NB4 (cell line): ENCODE results near the gene RAP1GAP.
"Not testable (repeated sequence)": the region's sequence is repeated elsewhere in the genome, so short reads cannot be mapped to it uniquely, and the experiment has no call there.

Experiments
- DNase-seq: peaks from one replicate; pipeline ENCODE4 v3.0.0; 2010; ENCODE audit warnings: low read depth
- H3K4me3 ChIP-seq: one replicate; pipeline ENCODE4 v1.5.1; 2011; ENCODE audit warnings: mild to moderate bottlenecking, low read depth, low read length, moderate library complexity
- MAX ChIP-seq: IDR thresholded peaks from 2 replicates; pipeline ENCODE4 v1.6.1; 2011; ENCODE audit warnings: low read depth, low read length
- MYC ChIP-seq: IDR thresholded peaks from 2 replicates; pipeline ENCODE4 v1.6.1; 2011; ENCODE audit warnings: low read depth, low read length
- POLR2A ChIP-seq: IDR thresholded peaks from 2 replicates; pipeline ENCODE4 v1.6.1; 2011; ENCODE audit warnings: mild to moderate bottlenecking; ENCODE audit not compliant: insufficient read length; ENCODE audit errors: extremely low read depth
- TF ChIP-seq, protein P1 (sequence below): IDR thresholded peaks from one replicate; pipeline ENCODE4 v1.5.1; 2012; ENCODE audit warnings: low read depth, low read length

RAP1GAP gene

DNA sequence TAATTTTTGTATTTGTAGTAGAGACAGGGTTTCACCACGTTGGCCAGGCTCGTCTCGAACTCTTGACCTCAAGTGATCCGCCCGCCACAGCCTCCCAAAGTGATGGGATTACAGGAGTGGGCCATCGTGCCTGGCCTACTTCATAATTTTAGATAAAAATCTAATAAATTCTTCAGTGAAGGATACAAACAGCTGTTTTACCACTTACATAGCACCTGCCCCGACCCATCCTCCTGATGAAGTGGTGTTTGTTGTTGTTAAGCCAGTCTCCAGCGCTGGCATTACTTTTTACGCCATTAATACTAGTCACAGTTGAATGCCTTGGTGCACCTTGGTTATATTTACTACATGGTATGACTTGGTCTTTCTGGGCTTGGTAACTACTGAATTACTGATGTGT is 12.3 kb upstream of the RAP1GAP start:
- TF ChIP-seq MYC: no peak
- no peak for TF ChIP-seq MAX
- no peak for TF ChIP-seq POLR2A
- TF ChIP-seq, protein P1, sequence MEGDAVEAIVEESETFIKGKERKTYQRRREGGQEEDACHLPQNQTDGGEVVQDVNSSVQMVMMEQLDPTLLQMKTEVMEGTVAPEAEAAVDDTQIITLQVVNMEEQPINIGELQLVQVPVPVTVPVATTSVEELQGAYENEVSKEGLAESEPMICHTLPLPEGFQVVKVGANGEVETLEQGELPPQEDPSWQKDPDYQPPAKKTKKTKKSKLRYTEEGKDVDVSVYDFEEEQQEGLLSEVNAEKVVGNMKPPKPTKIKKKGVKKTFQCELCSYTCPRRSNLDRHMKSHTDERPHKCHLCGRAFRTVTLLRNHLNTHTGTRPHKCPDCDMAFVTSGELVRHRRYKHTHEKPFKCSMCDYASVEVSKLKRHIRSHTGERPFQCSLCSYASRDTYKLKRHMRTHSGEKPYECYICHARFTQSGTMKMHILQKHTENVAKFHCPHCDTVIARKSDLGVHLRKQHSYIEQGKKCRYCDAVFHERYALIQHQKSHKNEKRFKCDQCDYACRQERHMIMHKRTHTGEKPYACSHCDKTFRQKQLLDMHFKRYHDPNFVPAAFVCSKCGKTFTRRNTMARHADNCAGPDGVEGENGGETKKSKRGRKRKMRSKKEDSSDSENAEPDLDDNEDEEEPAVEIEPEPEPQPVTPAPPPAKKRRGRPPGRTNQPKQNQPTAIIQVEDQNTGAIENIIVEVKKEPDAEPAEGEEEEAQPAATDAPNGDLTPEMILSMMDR: no peak
- no peak overlapping the region for H3K4me3 ChIP-seq
- no peak for DNase-seq

DNA sequence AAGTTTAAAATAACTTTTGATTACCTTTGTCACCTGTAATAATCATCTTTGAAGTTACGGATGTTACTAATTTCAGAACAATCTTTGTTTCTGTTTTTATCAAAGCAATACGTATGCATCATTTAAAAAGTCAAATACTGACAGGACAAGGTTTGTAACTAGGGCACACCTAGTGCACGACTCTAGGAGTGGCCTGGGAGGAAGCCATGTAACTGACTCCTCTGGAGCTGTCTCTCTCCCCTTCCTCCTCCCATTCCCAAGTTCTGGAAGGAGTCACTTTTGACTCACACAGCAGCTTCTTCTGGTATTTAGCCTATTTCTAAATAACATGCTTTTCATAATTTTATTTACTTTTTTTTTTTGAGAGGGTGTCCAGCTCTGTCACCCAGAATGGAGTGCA is 11.8 kb upstream of the RAP1GAP start:
- DNase-seq: no peak
- TF ChIP-seq, protein P1: no peak
- TF ChIP-seq POLR2A: no peak
- no peak for TF ChIP-seq MYC
- TF ChIP-seq MAX: no peak
- H3K4me3 ChIP-seq: no peak overlapping the region

GRCh38 chr1:21680381-21680780 is 11.2 kb upstream of the RAP1GAP start:
- H3K4me3 ChIP-seq: no peak overlapping the region
- DNase-seq: no peak
- no peak for TF ChIP-seq POLR2A
- TF ChIP-seq MYC: no peak
- TF ChIP-seq MAX: no peak
- TF ChIP-seq, protein P1: no peak

DNA sequence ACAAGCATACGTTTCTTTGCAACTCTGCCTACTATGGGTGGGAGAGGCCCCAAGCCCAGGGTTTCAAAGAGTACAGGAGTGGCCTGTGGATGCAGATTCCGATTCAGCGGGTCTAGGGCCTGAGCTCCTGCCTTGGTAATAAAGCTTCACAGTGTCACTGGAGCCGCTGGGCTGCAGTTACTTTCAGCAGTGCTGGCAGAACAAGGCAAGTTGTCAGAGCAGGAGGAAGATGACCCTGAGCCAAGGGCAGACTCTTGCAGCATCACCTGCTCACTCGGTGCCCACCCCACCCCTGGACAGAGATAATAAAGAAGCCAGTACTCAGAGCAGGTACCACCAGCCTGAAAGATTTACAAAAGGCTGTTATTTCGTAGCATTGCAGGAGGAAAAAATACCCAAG is 8.0 kb upstream of the RAP1GAP start:
- TF ChIP-seq, protein P1: no peak
- no peak for TF ChIP-seq POLR2A
- no peak for TF ChIP-seq MYC
- TF ChIP-seq MAX: no peak
- no peak for DNase-seq
- H3K4me3 ChIP-seq: no peak overlapping the region

DNA sequence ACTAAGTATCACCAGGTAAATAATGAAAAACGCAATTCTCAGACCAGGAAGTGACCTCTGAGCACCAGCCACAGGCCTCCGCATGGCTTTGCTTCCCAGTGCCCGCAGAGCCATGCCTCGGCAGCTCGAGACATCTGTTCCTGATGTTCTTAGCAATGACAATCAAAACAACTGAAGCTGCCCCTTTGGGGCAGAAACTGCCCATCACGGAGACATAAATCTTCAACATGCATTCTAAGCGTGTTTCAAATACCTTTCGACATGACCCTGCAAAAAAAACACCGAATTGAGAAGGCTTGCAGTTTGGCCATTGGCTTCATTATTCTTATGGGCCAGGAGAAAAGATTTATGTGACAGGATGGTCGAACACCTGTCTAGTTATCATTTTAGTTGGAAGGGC is 5.8 kb upstream of the RAP1GAP start:
- TF ChIP-seq MYC (no peak), POLR2A (no peak), MAX (no peak)
- TF ChIP-seq, protein P1: no peak
- no peak for DNase-seq
- no peak overlapping the region for H3K4me3 ChIP-seq

- H3K4me3 ChIP-seq, DNase-seq: not testable (repeated sequence)
Observed at GRCh38 chr1:21673853-21674252, 4.7 kb upstream of the RAP1GAP start.
